ENCODE data around the gene GUSB.
A peak's percentile ranks its signal among the peaks of the same experiment; 100 is the strongest.
"Not testable (repeated sequence)": the region's sequence is repeated elsewhere in the genome, so short reads cannot be mapped to it uniquely, and the experiment has no call there.

Gene GUSB

GRCh38 chr7:65975814-65976445, 6.1 kb downstream of the GUSB start:
- no peak for DNase-seq (ENCODE audit: low spot score)

- no peak for DNase-seq (ENCODE audit: low spot score)
Observed at GRCh38 chr7:65974876-65975275, 7.1 kb downstream of the GUSB start.

GRCh38 chr7:65974191-65974801, 7.7 kb downstream of the GUSB start:
- no peak for DNase-seq (ENCODE audit: low spot score)

- no peak for DNase-seq (ENCODE audit: low spot score)
Observed at GRCh38 chr7:65972976-65973375, 9.0 kb downstream of the GUSB start.

GRCh38 chr7:65971021-65971420, 11.0 kb downstream of the GUSB start:
- DNase-seq (ENCODE audit: low spot score) = no peak

- DNase-seq (ENCODE audit: low spot score) = no peak
Observed at GRCh38 chr7:65968256-65969185, 13.5 kb downstream of the GUSB start.

GRCh38 chr7:65967361-65968155, 14.5 kb downstream of the GUSB start:
- no peak for DNase-seq (ENCODE audit: low spot score)

GRCh38 chr7:65966146-65966545, 15.9 kb downstream of the GUSB start:
- no peak for DNase-seq (ENCODE audit: low spot score)

- not testable (repeated sequence) for DNase-seq (ENCODE audit: low spot score)
Observed at GRCh38 chr7:65964671-65965070, 17.3 kb downstream of the GUSB start.

- no peak for DNase-seq (ENCODE audit: low spot score)
Observed at GRCh38 chr7:65962033-65962432, 20.0 kb downstream of the GUSB start.

GRCh38 chr7:65960351-65961074, 21.5 kb downstream of the GUSB start:
- no peak for DNase-seq (ENCODE audit: low spot score)

GRCh38 chr7:65955718-65956117, 26.3 kb downstream of the GUSB start:
- peak; percentile 6 for DNase-seq (ENCODE audit: low spot score)

- DNase-seq (ENCODE audit: low spot score) = peak; percentile 22
Observed at GRCh38 chr7:65953890-65954450, 28.0 kb downstream of the GUSB start.

GRCh38 chr7:65953001-65953720, 28.9 kb downstream of the GUSB start:
- peak; percentile 20 for DNase-seq (ENCODE audit: low spot score)

GRCh38 chr7:65951837-65952578, 30.0 kb downstream of the GUSB start:
- no peak for DNase-seq (ENCODE audit: low spot score)

GRCh38 chr7:65946904-65947303, 35.1 kb downstream of the GUSB start:
- no peak for DNase-seq (ENCODE audit: low spot score)

GRCh38 chr7:65945787-65946186, 36.2 kb downstream of the GUSB start:
- DNase-seq (ENCODE audit: low spot score) = not testable (repeated sequence)

GRCh38 chr7:65938336-65938895, 43.6 kb downstream of the GUSB start:
- DNase-seq (ENCODE audit: low spot score) = no peak

GRCh38 chr7:65937296-65937695, 44.7 kb downstream of the GUSB start:
- DNase-seq (ENCODE audit: low spot score) = no peak

All from ecto neural progenitor cell (in vitro differentiated cells).